ENCODE measurements around the gene SPTLC2.

DNA sequence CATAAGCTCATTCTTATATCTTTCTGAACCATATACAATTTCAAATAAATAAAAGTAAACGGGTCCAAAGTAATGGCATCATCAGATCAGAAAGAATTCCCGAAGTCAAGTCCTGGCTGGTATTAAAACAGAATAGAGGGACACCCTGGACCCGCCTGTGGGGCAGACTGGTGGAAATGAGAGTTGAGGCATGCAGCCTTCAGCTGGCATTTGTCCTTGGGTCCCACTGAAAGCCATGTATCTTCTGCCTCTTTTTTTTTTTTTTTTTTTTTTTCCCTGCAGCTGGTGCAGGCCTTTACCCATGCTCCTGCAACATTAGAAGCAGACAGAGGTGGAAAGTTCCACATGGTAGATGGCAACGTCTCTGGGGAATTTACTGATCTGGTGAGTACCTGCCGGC is 148.6 kb downstream of the SPTLC2 start:
- TF ChIP-seq, protein P1, sequence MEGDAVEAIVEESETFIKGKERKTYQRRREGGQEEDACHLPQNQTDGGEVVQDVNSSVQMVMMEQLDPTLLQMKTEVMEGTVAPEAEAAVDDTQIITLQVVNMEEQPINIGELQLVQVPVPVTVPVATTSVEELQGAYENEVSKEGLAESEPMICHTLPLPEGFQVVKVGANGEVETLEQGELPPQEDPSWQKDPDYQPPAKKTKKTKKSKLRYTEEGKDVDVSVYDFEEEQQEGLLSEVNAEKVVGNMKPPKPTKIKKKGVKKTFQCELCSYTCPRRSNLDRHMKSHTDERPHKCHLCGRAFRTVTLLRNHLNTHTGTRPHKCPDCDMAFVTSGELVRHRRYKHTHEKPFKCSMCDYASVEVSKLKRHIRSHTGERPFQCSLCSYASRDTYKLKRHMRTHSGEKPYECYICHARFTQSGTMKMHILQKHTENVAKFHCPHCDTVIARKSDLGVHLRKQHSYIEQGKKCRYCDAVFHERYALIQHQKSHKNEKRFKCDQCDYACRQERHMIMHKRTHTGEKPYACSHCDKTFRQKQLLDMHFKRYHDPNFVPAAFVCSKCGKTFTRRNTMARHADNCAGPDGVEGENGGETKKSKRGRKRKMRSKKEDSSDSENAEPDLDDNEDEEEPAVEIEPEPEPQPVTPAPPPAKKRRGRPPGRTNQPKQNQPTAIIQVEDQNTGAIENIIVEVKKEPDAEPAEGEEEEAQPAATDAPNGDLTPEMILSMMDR (IDR thresholded peaks at IDR 0.05; ENCODE audit: insufficient read depth, low read length) = no peak
- no peak for TF ChIP-seq GABPA (IDR thresholded peaks at IDR 0.05; ENCODE audit: low read depth)
- TF ChIP-seq POLR2AphosphoS5 (IDR thresholded peaks at IDR 0.05; ENCODE audit: low read depth) = no peak
- TF ChIP-seq SPI1 (IDR thresholded peaks at IDR 0.05; ENCODE audit: borderline replicate concordance, low read depth) = no peak
- TF ChIP-seq, protein P2, sequence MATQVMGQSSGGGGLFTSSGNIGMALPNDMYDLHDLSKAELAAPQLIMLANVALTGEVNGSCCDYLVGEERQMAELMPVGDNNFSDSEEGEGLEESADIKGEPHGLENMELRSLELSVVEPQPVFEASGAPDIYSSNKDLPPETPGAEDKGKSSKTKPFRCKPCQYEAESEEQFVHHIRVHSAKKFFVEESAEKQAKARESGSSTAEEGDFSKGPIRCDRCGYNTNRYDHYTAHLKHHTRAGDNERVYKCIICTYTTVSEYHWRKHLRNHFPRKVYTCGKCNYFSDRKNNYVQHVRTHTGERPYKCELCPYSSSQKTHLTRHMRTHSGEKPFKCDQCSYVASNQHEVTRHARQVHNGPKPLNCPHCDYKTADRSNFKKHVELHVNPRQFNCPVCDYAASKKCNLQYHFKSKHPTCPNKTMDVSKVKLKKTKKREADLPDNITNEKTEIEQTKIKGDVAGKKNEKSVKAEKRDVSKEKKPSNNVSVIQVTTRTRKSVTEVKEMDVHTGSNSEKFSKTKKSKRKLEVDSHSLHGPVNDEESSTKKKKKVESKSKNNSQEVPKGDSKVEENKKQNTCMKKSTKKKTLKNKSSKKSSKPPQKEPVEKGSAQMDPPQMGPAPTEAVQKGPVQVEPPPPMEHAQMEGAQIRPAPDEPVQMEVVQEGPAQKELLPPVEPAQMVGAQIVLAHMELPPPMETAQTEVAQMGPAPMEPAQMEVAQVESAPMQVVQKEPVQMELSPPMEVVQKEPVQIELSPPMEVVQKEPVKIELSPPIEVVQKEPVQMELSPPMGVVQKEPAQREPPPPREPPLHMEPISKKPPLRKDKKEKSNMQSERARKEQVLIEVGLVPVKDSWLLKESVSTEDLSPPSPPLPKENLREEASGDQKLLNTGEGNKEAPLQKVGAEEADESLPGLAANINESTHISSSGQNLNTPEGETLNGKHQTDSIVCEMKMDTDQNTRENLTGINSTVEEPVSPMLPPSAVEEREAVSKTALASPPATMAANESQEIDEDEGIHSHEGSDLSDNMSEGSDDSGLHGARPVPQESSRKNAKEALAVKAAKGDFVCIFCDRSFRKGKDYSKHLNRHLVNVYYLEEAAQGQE (IDR thresholded peaks at IDR 0.05; ENCODE audit: insufficient replicate concordance, low read depth) = no peak

Measured in HL-60 (cell line).